Smooth muscle cell (in vitro differentiated cells): Measurements from ENCODE around the gene SSR1. TPM values are rescaled to one million over a fixed set of nuclear protein-coding genes. Genes with fewer than 3 reads are reported as not detected.
A peak's percentile ranks its signal among the peaks of the same experiment; 100 is the strongest.

Experiments
- DNase-seq: peaks from one replicate; lab custom pipeline; 2025; ENCODE audit not compliant: unreplicated experiment; lab: John Stamatoyannopoulos, UW
- H2AFZ ChIP-seq: fragments of 200-600 bp; sonication (generic); 2 replicates; pipeline ENCODE4 v1.6.0; 2016; ENCODE audit warnings: antibody characterized with exemption, low read depth, mild to moderate bottlenecking
- H3F3A ChIP-seq: fragments of 200-600 bp; sonication (generic); 2 replicates; pipeline ENCODE4 v1.6.0; 2017; ENCODE audit warnings: antibody characterized with exemption, low read depth
- H3K27ac ChIP-seq: fragments of 200-600 bp; sonication (generic); 2 replicates; pipeline ENCODE4 v1.5.1; 2016; ENCODE audit warnings: low read depth, mild to moderate bottlenecking
- H3K27me3 ChIP-seq: fragments of 200-600 bp; sonication (generic); 2 replicates; pipeline ENCODE4 v1.6.1; 2016; ENCODE audit warnings: low read depth, mild to moderate bottlenecking
- H3K36me3 ChIP-seq: fragments of 200-600 bp; sonication (generic); 2 replicates; pipeline ENCODE4 v1.5.1; 2016; ENCODE audit warnings: low read depth
- H3K4me1 ChIP-seq: fragments of 200-600 bp; sonication (generic); 2 replicates; pipeline ENCODE4 v1.5.1; 2016; ENCODE audit warnings: low read depth
- H3K4me2 ChIP-seq: fragments of 200-600 bp; sonication (generic); 2 replicates; pipeline ENCODE4 v1.6.0; 2016; ENCODE audit warnings: mild to moderate bottlenecking
- H3K4me3 ChIP-seq: fragments of 200-600 bp; sonication (generic); 2 replicates; pipeline ENCODE4 v1.5.1; 2016; ENCODE audit warnings: mild to moderate bottlenecking
- H3K79me2 ChIP-seq: fragments of 200-600 bp; sonication (generic); 2 replicates; pipeline ENCODE4 v1.6.0; 2016; ENCODE audit warnings: low read depth, mild to moderate bottlenecking
- H3K9ac ChIP-seq: fragments of 200-600 bp; sonication (generic); 2 replicates; pipeline ENCODE4 v1.6.0; 2016; ENCODE audit warnings: low read depth
- H3K9me3 ChIP-seq: fragments of 200-600 bp; sonication (generic); replicated peaks from 2 replicates; pipeline ENCODE4 v1.5.1; 2016; ENCODE audit warnings: low read depth
- H4K20me1 ChIP-seq: fragments of 200-600 bp; sonication (generic); 2 replicates; pipeline ENCODE4 v1.6.0; 2016; ENCODE audit warnings: low read depth
- CTCF ChIP-seq: fragments of 200-600 bp; sonication (generic); IDR thresholded peaks from 2 replicates; pipeline ENCODE4 v1.5.1; 2017; ENCODE audit warnings: borderline replicate concordance, mild to moderate bottlenecking, antibody characterized with exemption; ENCODE audit not compliant: insufficient read depth, poor library complexity, severe bottlenecking
- WGBS: methylation state at CpG from one replicate; pipeline ENCODE4 v1.1.7; 2016; ENCODE audit warnings: low lambda C conversion rate; 5-methylcytosine and 5-hydroxymethylcytosine counted together
- polyA plus RNA-seq: library from polyadenylated mRNA; unstranded; fragments of >200 nt; fragmentation: Nextera tagmentation; extraction: Ambion mirVana; gene quantifications from 2 replicates; pipeline ENCODE4 v1.2.1, GENCODE V29; 2016
- total RNA-seq: library from RNA; depleted of rRNA; stranded (reverse); fragments of >200 nt; gene quantifications from 2 replicates; pipeline ENCODE4 v1.2.3, GENCODE V29; 2014

The SSR1 gene
- total and polyA plus RNA-seq, 2 experiments from 2014 or later = 304 to 306 TPM

- Histone ChIP-seq H4K20me1 (peaks cover 73% of the 10 kb centered on the region), H3K27ac (no peak overlapping the region), H2AFZ (no peak overlapping the region), H3F3A (peaks cover 14% of the 10 kb centered on the region), H3K4me3 (no peak overlapping the region), H3K36me3 (no peaks in the 10 kb centered on the region), H3K4me2 (no peak overlapping the region), H3K9ac (no peak overlapping the region), H3K9me3 (no peaks in the 10 kb centered on the region), H3K79me2 (peaks cover 26% of the 10 kb centered on the region), H3K27me3 (no peaks in the 10 kb centered on the region), H3K4me1 (peaks cover 18% of the 10 kb centered on the region)
- 82% methylated on average over 5 of the region's 5 CpGs for WGBS
- DNase-seq = no peak
- no peak for TF ChIP-seq CTCF
These were observed 74.5 kb downstream of the SSR1 start for GRCh38 chr6:7238526-7238899.

- H3K4me2 ChIP-seq = no peak overlapping the region
- no peak for TF ChIP-seq CTCF
- DNase-seq = no peak
- no peaks in the 10 kb centered on the region for H3K27me3 ChIP-seq
- H3K27ac ChIP-seq = no peak overlapping the region
- peaks cover 32% of the 10 kb centered on the region for H3K79me2 ChIP-seq
- no peak overlapping the region for H3K9ac ChIP-seq
- peaks cover 81% of the 10 kb centered on the region for H4K20me1 ChIP-seq
- 86% methylated on average over 8 of the region's 8 CpGs for WGBS
- H3K4me3 ChIP-seq = no peak overlapping the region
- H3K36me3 ChIP-seq = no peaks in the 10 kb centered on the region
- no peak overlapping the region for H2AFZ ChIP-seq
- peaks cover 11% of the 10 kb centered on the region for H3K4me1 ChIP-seq
- H3K9me3 ChIP-seq = no peaks in the 10 kb centered on the region
- H3F3A ChIP-seq = peaks cover 14% of the 10 kb centered on the region
These were observed 75.3 kb downstream of the SSR1 start for GRCh38 chr6:7237653-7238188.

DNA sequence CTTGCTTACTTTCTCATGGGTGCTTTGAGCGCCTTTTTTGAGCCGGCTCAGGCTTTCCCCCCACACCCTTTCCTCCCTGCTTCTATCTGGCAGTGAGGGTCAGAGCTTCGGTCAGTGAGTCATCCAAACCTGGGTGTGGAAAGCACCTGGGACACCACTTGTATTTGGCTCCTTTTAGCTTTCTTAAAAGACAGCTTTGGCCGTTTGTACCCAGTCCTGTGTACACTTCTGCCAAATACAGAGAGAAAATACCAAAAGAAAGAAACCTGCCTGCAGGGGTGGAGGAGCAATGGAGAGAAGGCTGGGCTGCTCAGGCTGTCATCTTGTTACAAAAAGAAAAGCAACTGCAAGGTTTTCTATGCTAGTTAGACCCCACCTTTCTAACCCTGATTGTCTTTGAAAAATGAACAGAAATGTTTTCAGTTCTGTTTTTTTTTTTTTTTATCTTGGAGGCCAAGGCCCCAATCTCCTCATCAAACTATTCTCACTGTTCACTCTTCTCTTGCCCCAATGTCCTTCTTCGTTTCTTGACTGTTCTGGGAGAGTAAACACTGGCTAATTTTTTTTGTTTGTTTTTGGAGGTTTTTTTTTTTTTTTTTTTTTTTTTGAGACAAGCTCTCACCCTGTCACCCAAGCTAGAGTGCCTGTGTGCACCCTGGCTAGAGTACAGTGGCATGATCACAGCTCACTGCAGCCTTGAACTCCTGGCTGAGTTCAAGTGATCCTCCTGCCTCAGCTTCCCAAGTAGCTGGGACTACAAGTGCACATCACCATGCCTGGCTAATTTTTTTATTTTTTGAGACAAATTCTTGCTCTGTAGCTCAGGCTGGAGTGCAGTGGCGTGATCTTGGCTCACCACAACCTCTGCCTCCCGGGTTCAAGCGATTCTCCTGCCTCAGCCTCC lies 76.4 kb downstream of the SSR1 start:
- H3K9me3 ChIP-seq = no peaks in the 10 kb centered on the region
- peaks cover 32% of the 10 kb centered on the region for H3K79me2 ChIP-seq
- H3K36me3 ChIP-seq = no peaks in the 10 kb centered on the region
- no peak for DNase-seq
- H3K9ac ChIP-seq = no peak overlapping the region
- H3K27me3 ChIP-seq = no peaks in the 10 kb centered on the region
- no peaks in the 10 kb centered on the region for H3K4me1 ChIP-seq
- WGBS = 82% methylated on average over 8 of the region's 8 CpGs
- peak overlapping the region; percentile 24 for H3K27ac ChIP-seq
- no peak overlapping the region for H3K4me3 ChIP-seq
- no peak for TF ChIP-seq CTCF
- H4K20me1 ChIP-seq = peaks cover 84% of the 10 kb centered on the region
- H3K4me2 ChIP-seq = no peak overlapping the region
- peaks cover 5% of the 10 kb centered on the region for H3F3A ChIP-seq
- no peak overlapping the region for H2AFZ ChIP-seq
